SK-N-SH (cell line): ENCODE results near the gene MYRF. TPM values are rescaled to one million over a fixed set of nuclear protein-coding genes. Genes with fewer than 3 reads are reported as not detected.

Experiments used
- CTCF ChIA-PET: fragments of 300-600, 350-600 bp; formaldehyde crosslinking; extraction: SDS; loops from one replicate; lab custom pipeline; 2021; lab: Yijun Ruan, JAX
- POLR2A ChIA-PET: fragments of 350-600 bp; sonication (Branson Sonifier 250); formaldehyde crosslinking; extraction: SDS; loops from one replicate; lab custom pipeline; 2020; ENCODE audit warnings: antibody characterized with exemption, inconsistent platforms; lab: Yijun Ruan, JAX
- DNase-seq: peaks from one replicate; pipeline ENCODE4 v3.0.0; 2012
- H2AFZ ChIP-seq: fragments of 200-600 bp; sonication (generic); 2 replicates; pipeline ENCODE4 v1.8.1; 2016; ENCODE audit warnings: antibody characterized with exemption, mild to moderate bottlenecking, low read depth
- H3F3A ChIP-seq: fragments of 200-600 bp; sonication (generic); replicated peaks from 2 replicates; pipeline ENCODE3; 2016; ENCODE audit warnings: antibody characterized with exemption, mild to moderate bottlenecking; ENCODE audit not compliant: insufficient read depth
- H3K27ac ChIP-seq, 2 experiments: fragments of 200-500 bp in 1 of 2; fragments of 200-600 bp in 1 of 2; sonication (Bioruptor generic) in 1 of 2; sonication (generic), shearing (Covaris generic) in 1 of 2; 2 replicates each; pipeline versions ENCODE4 v1.5.1 to v1.6.1; 2014 to 2016; ENCODE audit warnings: low read depth in 2 of 2, inconsistent platforms in 1 of 2, low read length in 1 of 2, mild to moderate bottlenecking in 1 of 2, mixed read lengths in 1 of 2
- H3K27me3 ChIP-seq: fragments of 200-600 bp; sonication (generic), shearing (Covaris generic); 2 replicates; pipeline ENCODE4 v1.6.1; 2016; ENCODE audit warnings: mixed run types; ENCODE audit not compliant: insufficient read depth
- H3K36me3 ChIP-seq, 2 experiments: fragments of 200-500 bp in 1 of 2; fragments of 200-600 bp in 1 of 2; sonication (Bioruptor generic) in 1 of 2; sonication (generic) in 1 of 2; replicated peaks in 1 of 2; 2 replicates each; pipeline versions ENCODE3 to v1.5.1; 2014 to 2016; ENCODE audit warnings: low read length in 1 of 2, mild to moderate bottlenecking in 1 of 2; ENCODE audit not compliant: insufficient read depth in 2 of 2, control insufficient read depth in 1 of 2
- H3K4me1 ChIP-seq, 2 experiments: fragments of 200-500 bp in 1 of 2; fragments of 200-600 bp in 1 of 2; sonication (Bioruptor generic) in 1 of 2; sonication (generic), shearing (Covaris generic) in 1 of 2; 2 replicates each; pipeline versions ENCODE4 v1.5.1 to v1.6.1; 2014 to 2016; ENCODE audit warnings: low read depth in 1 of 2, low read length in 1 of 2, mixed run types in 1 of 2; ENCODE audit not compliant: insufficient read depth in 2 of 2, control insufficient read depth in 1 of 2
- H3K4me2 ChIP-seq: fragments of 200-600 bp; sonication (generic), shearing (Covaris generic); 2 replicates; pipeline ENCODE4 v1.6.1; 2017; ENCODE audit warnings: mixed run types
- H3K4me3 ChIP-seq, 2 experiments: fragments of 200-500 bp in 1 of 2; fragments of 200-600 bp in 1 of 2; sonication (Bioruptor generic) in 1 of 2; sonication (generic), shearing (Covaris generic) in 1 of 2; 2 replicates each; pipeline versions ENCODE4 v1.5.1 to v1.8.1; 2014 to 2016; ENCODE audit warnings: low read depth in 2 of 2, inconsistent platforms in 1 of 2, low read length in 1 of 2, mild to moderate bottlenecking in 1 of 2, mixed read lengths in 1 of 2, moderate library complexity in 1 of 2
- H3K79me2 ChIP-seq: fragments of 200-600 bp; sonication (generic); 2 replicates; pipeline ENCODE4 v1.8.1; 2017; ENCODE audit warnings: mild to moderate bottlenecking; ENCODE audit not compliant: insufficient read depth
- H3K9ac ChIP-seq: fragments of 200-600 bp; sonication (generic); 2 replicates; pipeline ENCODE4 v1.6.1; 2017; ENCODE audit warnings: mixed run types
- H3K9me2 ChIP-seq: fragments of 200-600 bp; sonication (generic); 2 replicates; pipeline ENCODE4 v1.6.1; 2017; ENCODE audit warnings: mixed run types
- H3K9me3 ChIP-seq: fragments of 200-600 bp; sonication (generic); 2 replicates; pipeline ENCODE4 v1.6.1; 2017; ENCODE audit warnings: mixed run types, mild to moderate bottlenecking, moderate library complexity
- H4K20me1 ChIP-seq: fragments of 200-600 bp; sonication (generic); 2 replicates; pipeline ENCODE4 v1.6.1; 2017; ENCODE audit warnings: mild to moderate bottlenecking, mixed run types; ENCODE audit not compliant: insufficient read depth
- CHD2 ChIP-seq: fragments of 150-350 bp; IDR thresholded peaks from 2 replicates; pipeline ENCODE4 v1.6.1; 2018; ENCODE audit warnings: low read length; ENCODE audit not compliant: partially characterized antibody
- CTCF ChIP-seq: fragments of 200-600 bp; sonication (generic); IDR thresholded peaks from 2 replicates; pipeline ENCODE4 v1.6.1; 2017; ENCODE audit warnings: antibody characterized with exemption, mild to moderate bottlenecking, moderate library complexity
- ELF1 ChIP-seq: IDR thresholded peaks from 2 replicates; pipeline ENCODE4 v1.4.0; 2012
- EP300 ChIP-seq, 2 experiments: IDR thresholded peaks; 2 replicates each; pipeline versions ENCODE4 v1.4.0 to v1.6.1; 2012; ENCODE audit warnings: borderline replicate concordance in 1 of 2, low read depth in 1 of 2, low read length in 1 of 2
- FOSL2 ChIP-seq: IDR thresholded peaks from 2 replicates; pipeline ENCODE4 v1.4.0; 2012; ENCODE audit warnings: low read depth, mild to moderate bottlenecking, moderate library complexity, borderline replicate concordance
- FOXJ3 ChIP-seq: sonication (generic); formaldehyde crosslinking; IDR thresholded peaks from 2 replicates; pipeline ENCODE4 v1.5.1; 2020; ENCODE audit warnings: mild to moderate bottlenecking, missing genetic modification reagents
- FOXM1 ChIP-seq: IDR thresholded peaks from 2 replicates; pipeline ENCODE4 v1.4.0; 2012; ENCODE audit warnings: low read depth, mild to moderate bottlenecking
- GABPA ChIP-seq: IDR thresholded peaks from 2 replicates; pipeline ENCODE4 v1.4.0; 2012; ENCODE audit warnings: low read depth, mild to moderate bottlenecking
- JUND ChIP-seq: IDR thresholded peaks from 2 replicates; pipeline ENCODE4 v1.4.0; 2012
- MEF2A ChIP-seq: IDR thresholded peaks from 2 replicates; pipeline ENCODE4 v1.4.0; 2012; ENCODE audit warnings: low read depth, borderline replicate concordance
- MXI1 ChIP-seq: IDR thresholded peaks from 2 replicates; pipeline ENCODE4 v1.6.1; 2012; ENCODE audit warnings: mild to moderate bottlenecking, low read depth, low read length, improper control_type of control experiment
- POLR2AphosphoS5 ChIP-seq: IDR thresholded peaks from 2 replicates; pipeline ENCODE4 v1.6.1; 2012; ENCODE audit warnings: low read depth, low read length
- RAD21 ChIP-seq: IDR thresholded peaks from 2 replicates; pipeline ENCODE4 v1.6.1; 2012; ENCODE audit warnings: mild to moderate bottlenecking, low read length
- RFX5 ChIP-seq: IDR thresholded peaks from 2 replicates; pipeline ENCODE4 v1.6.1; 2012; ENCODE audit warnings: mild to moderate bottlenecking, improper control_type of control experiment, low read length
- SIN3A ChIP-seq: IDR thresholded peaks from 2 replicates; pipeline ENCODE4 v1.6.1; 2012; ENCODE audit warnings: low read depth, mild to moderate bottlenecking, low read length, moderate library complexity, borderline replicate concordance
- TAF1 ChIP-seq: IDR thresholded peaks from 2 replicates; pipeline ENCODE4 v1.6.1; 2012; ENCODE audit warnings: low read depth, mild to moderate bottlenecking, low read length, moderate library complexity, borderline replicate concordance
- TCF12 ChIP-seq: IDR thresholded peaks from 2 replicates; pipeline ENCODE4 v1.4.0; 2012
- USF1 ChIP-seq: IDR thresholded peaks from 2 replicates; pipeline ENCODE4 v1.4.0; 2012; ENCODE audit warnings: low read depth, borderline replicate concordance
- WGBS: methylation state at CpG from one replicate; pipeline ENCODE4 v1.1.6; 2017; ENCODE audit warnings: low lambda C conversion rate; 5-methylcytosine and 5-hydroxymethylcytosine counted together
- polyA plus RNA-seq, 3 experiments: library from polyadenylated mRNA; depleted of rRNA; stranded (reverse); fragments of >200 nt; gene quantifications; 2 replicates each; pipeline ENCODE4 v1.2.3, GENCODE V29; 2012
- TF ChIP-seq, protein P1 (sequence below): fragments of 150-350 bp; IDR thresholded peaks from 2 replicates; pipeline ENCODE4 v1.6.1; 2017; ENCODE audit warnings: antibody characterized with exemption, low read length, low read depth, borderline replicate concordance

The MYRF gene
- polyA plus RNA-seq, 1 of the 3 experiments (the other 2 are of a cell fraction) = 2.8 TPM

- TF ChIP-seq FOXM1 = no peak
- no peak for TF ChIP-seq ELF1
- TF ChIP-seq, all 33 proteins: peak for 0
Measured at GRCh38 chr11:61736310-61736709, 16.1 kb upstream of the MYRF start (continued).

DNA sequence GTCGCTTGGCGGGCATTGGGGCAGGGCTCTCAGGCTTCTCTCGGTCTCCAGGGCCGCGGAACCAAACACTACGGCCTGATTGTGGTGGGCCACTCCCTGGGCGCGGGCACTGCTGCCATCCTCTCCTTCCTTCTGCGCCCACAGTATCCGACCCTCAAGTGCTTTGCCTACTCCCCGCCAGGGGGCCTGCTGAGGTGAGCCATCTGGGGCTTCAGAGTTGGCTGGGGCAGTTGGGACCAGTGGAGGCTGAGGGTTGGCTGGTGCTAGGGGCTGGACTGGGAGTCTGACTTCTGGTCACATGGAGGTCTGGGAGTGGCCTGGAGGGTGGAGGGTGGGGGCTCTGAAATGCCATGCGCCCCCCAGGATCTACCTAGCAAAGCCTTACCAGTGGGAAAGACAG lies 15.3 kb upstream of the MYRF start:
- Histone ChIP-seq H3K4me2 (no peak overlapping the region), H3K4me3 (no peak overlapping the region), H3K4me1 (peaks cover 0 to 5% of the 10 kb centered on the region in 2 experiments; a peak in 1 of 4 replicates), H2AFZ (no peak overlapping the region), H3K9me2 (no peaks in the 10 kb centered on the region), H3K27me3 (no peaks in the 10 kb centered on the region), H4K20me1 (peaks cover 2% of the 10 kb centered on the region; the same call in 1 of the 2 replicates), H3K9ac (no peak overlapping the region), H3K36me3 (peaks cover 0 to 35% of the 10 kb centered on the region in 2 experiments), H3K27ac (no peak overlapping the region), H3F3A (no peaks in the 10 kb centered on the region), H3K9me3 (no peaks in the 10 kb centered on the region), H3K79me2 (no peaks in the 10 kb centered on the region)
- 98% methylated on average over 8 of the region's 12 CpGs for WGBS
- ChIA-PET POLR2A (no interaction called here), CTCF (interaction anchor here (1.0 to 2.6 kb wide), 4 partner anchors 10 to 56 kb away, joined by 6 to 14 read pairs (median 8); no protein-coding TSS in a partner anchor)
- no peak for TF ChIP-seq SIN3A
- no peak for TF ChIP-seq RFX5
- no peak for TF ChIP-seq JUND
- no peak for TF ChIP-seq USF1
- no peak for TF ChIP-seq FOSL2
- no peak for TF ChIP-seq RAD21
- no peak for TF ChIP-seq CTCF
- no peak for TF ChIP-seq MXI1
- TF ChIP-seq FOXJ3 = no peak
- no peak for TF ChIP-seq EP300 (IDR thresholded peaks at IDR 0.05; ENCODE audit: borderline replicate concordance in 1 of 2, low read depth in 1 of 2, low read length in 1 of 2)
- TF ChIP-seq POLR2AphosphoS5 = no peak
- TF ChIP-seq, protein P1, sequence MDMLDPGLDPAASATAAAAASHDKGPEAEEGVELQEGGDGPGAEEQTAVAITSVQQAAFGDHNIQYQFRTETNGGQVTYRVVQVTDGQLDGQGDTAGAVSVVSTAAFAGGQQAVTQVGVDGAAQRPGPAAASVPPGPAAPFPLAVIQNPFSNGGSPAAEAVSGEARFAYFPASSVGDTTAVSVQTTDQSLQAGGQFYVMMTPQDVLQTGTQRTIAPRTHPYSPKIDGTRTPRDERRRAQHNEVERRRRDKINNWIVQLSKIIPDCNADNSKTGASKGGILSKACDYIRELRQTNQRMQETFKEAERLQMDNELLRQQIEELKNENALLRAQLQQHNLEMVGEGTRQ = no peak
- TF ChIP-seq TAF1 = no peak
- TF ChIP-seq CHD2 = no peak
- no peak for TF ChIP-seq TCF12
- no peak for TF ChIP-seq GABPA
- TF ChIP-seq MEF2A = no peak
- no peak for DNase-seq
